Measurements from ENCODE around the gene PLEKHG4B. TPM values are rescaled to one million over a fixed set of nuclear protein-coding genes. Genes with fewer than 3 reads are reported as not detected.

The PLEKHG4B gene
- total and polyA plus RNA-seq, 2 of the 4 experiments (the other 2 are of a cell fraction), result 1.1 TPM

DNA sequence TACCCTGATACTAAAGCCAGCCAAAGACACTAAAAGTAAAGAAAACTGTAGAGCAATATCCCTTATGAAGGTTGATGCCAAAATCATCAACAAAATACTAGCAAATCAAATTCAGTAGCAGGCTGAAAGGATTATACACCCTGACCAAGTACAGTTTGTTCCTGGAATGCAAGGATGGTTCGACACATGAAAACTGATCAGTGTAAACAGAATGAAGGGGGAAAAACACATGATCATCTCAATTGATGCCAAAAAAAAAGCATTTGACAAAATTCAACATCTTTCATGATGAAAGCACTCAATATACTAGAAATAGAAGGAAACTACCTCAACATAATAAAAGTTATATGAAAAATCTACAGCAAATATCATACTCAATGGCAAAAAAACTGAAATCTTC lies 55.8 kb downstream of the PLEKHG4B start:
- Histone ChIP-seq H3K9me1 (ENCODE audit: insufficient read depth, low read length) (0 out of 2 replicates have a peak, but pooled peaks cover 4% of the 10 kb centered on the region), H2BK120ac (ENCODE audit: low read depth, low read length) (no peak overlapping the region), H2AK9ac (replicated peaks; ENCODE audit: low read depth, low read length, poor library complexity) (no peak overlapping the region), H3K9ac (ENCODE audit: low read depth, low read length) (no peak overlapping the region), H3K4me2 (ENCODE audit: low read depth, low read length) (no peak overlapping the region), H2BK5ac (ENCODE audit: low read depth, low read length, poor library complexity, severe bottlenecking) (no peak overlapping the region), H2BK15ac (ENCODE audit: low read depth, low read length) (no peak overlapping the region), H3K4me3 (ENCODE audit: insufficient read depth, low read depth, low read length) (no peak overlapping the region), H3K27me3 (ENCODE audit: control insufficient read depth, insufficient read depth, low read length) (peaks cover 11% of the 10 kb centered on the region), H4K8ac (ENCODE audit: low read depth in 2 of 2, low read length in 2 of 2) (no peak overlapping the region), H3K36me3 (ENCODE audit: control insufficient read depth, insufficient read depth, low read length) (no peaks in the 10 kb centered on the region), H3K14ac (replicated peaks; ENCODE audit: low read depth, low read length) (no peak overlapping the region), H3K9me3 (ENCODE audit: control insufficient read depth, insufficient read depth, low read length) (peaks cover 12% of the 10 kb centered on the region), H3K27ac (ENCODE audit: insufficient read depth, low read length) (no peak overlapping the region), H3K4me1 (ENCODE audit: control insufficient read depth, insufficient read depth, low read length) (no peaks in the 10 kb centered on the region), H4K5ac (ENCODE audit: low read depth, low read length) (no peak overlapping the region), H3K56ac (ENCODE audit: extremely low read depth, insufficient read depth, low read length) (no peak overlapping the region), H2AFZ (replicated peaks; ENCODE audit: low read length, poor library complexity) (no peak overlapping the region), H2AK5ac (ENCODE audit: low read depth, low read length) (no peak overlapping the region), H4K91ac (ENCODE audit: insufficient read depth, low read depth, low read length) (no peak overlapping the region), H3K79me1 (ENCODE audit: low read depth in 1 of 2, low read length in 2 of 2) (no peaks in the 10 kb centered on the region), H4K20me1 (ENCODE audit: insufficient read depth, low read length) (no peaks in the 10 kb centered on the region), H3K4ac (ENCODE audit: low read depth, low read length) (no peak overlapping the region), H3K18ac (ENCODE audit: low read depth, low read length) (no peak overlapping the region), H3K23ac (ENCODE audit: low read depth, low read length) (no peak overlapping the region), H2BK20ac (ENCODE audit: low read depth, low read length) (no peak overlapping the region)
- ChIA-PET POLR2A (ENCODE audit: unreplicated experiment) (no interaction called here), CTCF (no interaction called here)
- intact Hi-C loops (cut with micrococcal nuclease) (no loop called here), in situ Hi-C loops (cut with MboI; ENCODE audit: low sequenced_read_pairs) (no loop called here), dilution Hi-C loops (cut with HindIII; ENCODE audit: low sequenced_read_pairs, unreplicated experiment) (no loop called here)
- BruUV-seq (replicated peaks), result no TSS peak
- no peak for DNase-seq
- WGBS, 2 experiments (ENCODE audit: extremely low coverage in 2 of 2, insufficient read length in 1 of 2), result no CpG with 5 or more reads among the region's 1 CpG
- no peak for ATAC-seq (ENCODE audit: low read depth)
- TF ChIP-seq NFE2L2 (IDR thresholded peaks at IDR 0.05; ENCODE audit: low read depth, low read length) (no peak), MAFK (IDR thresholded peaks at IDR 0.05; ENCODE audit: low read depth, low read length) (no peak), FOS (IDR thresholded peaks at IDR 0.05; ENCODE audit: low read depth, low read length) (no peak), CEBPB (IDR thresholded peaks at IDR 0.05; ENCODE audit: low read depth, low read length) (no peak), RCOR1 (IDR thresholded peaks at IDR 0.05; ENCODE audit: insufficient replicate concordance, low read length) (no peak), CHD1 (IDR thresholded peaks at IDR 0.05; ENCODE audit: low read depth, low read length) (no peak), BHLHE40 (IDR thresholded peaks at IDR 0.05; ENCODE audit: low read depth, low read length) (no peak), RFX5 (IDR thresholded peaks at IDR 0.05; ENCODE audit: low read depth, low read length) (no peak), MXI1 (IDR thresholded peaks at IDR 0.05; ENCODE audit: borderline replicate concordance, low read depth, low read length) (no peak), POLR2A (IDR thresholded peaks at IDR 0.05; ENCODE audit: low read depth, low read length) (no peak), CTCF (conservative IDR thresholded peaks at IDR 0.05; ENCODE audit: low read depth, low read length) (no peak), RAD21 (IDR thresholded peaks at IDR 0.05; ENCODE audit: low read length) (no peak), MAZ (IDR thresholded peaks at IDR 0.05; ENCODE audit: borderline replicate concordance, low read depth, low read length) (no peak)
- TF ChIP-seq, protein P1, sequence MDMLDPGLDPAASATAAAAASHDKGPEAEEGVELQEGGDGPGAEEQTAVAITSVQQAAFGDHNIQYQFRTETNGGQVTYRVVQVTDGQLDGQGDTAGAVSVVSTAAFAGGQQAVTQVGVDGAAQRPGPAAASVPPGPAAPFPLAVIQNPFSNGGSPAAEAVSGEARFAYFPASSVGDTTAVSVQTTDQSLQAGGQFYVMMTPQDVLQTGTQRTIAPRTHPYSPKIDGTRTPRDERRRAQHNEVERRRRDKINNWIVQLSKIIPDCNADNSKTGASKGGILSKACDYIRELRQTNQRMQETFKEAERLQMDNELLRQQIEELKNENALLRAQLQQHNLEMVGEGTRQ (IDR thresholded peaks at IDR 0.05; ENCODE audit: low read depth, low read length), result no peak

All from IMR-90 (cell line).